Brain microvascular endothelial cell (primary cell): Measurements from ENCODE around the gene TEPSIN.

ENCODE experiments used
- DNase-seq: peaks from one replicate; pipeline ENCODE4 v3.0.0-alpha.2; 2020
- H3K27ac ChIP-seq: fragments of 250-450 bp; sonication (Bioruptor Pico); 2 replicates; pipeline ENCODE4 v1.5.1; 2020; ENCODE audit warnings: mild to moderate bottlenecking, moderate library complexity
- H3K27me3 ChIP-seq: fragments of 250-450 bp; sonication (Bioruptor Pico); replicated peaks from 2 replicates; pipeline ENCODE4 v1.5.1; 2020; ENCODE audit warnings: mild to moderate bottlenecking
- H3K36me3 ChIP-seq: fragments of 250-450 bp; sonication (Bioruptor Pico); replicated peaks from 2 replicates; pipeline ENCODE4 v1.5.1; 2020; ENCODE audit warnings: mild to moderate bottlenecking
- H3K4me3 ChIP-seq: 2 replicates; pipeline ENCODE4 v1.5.1; 2011; ENCODE audit warnings: low read depth, mild to moderate bottlenecking, control low read depth, low read length, moderate library complexity
- in situ Hi-C: cut with HindIII; loops from 2 replicates; pipeline ENCODE4 v1.10.0; 2017; ENCODE audit warnings: low sequenced_read_pairs, low pct_ligation_motif_present
- TF ChIP-seq, protein P1 (sequence below): IDR thresholded peaks from 2 replicates; pipeline ENCODE4 v1.5.1; 2011; ENCODE audit warnings: low read depth, mild to moderate bottlenecking, moderate library complexity, low read length, control low read depth, inconsistent platforms; ENCODE audit errors: missing control alignments

Gene TEPSIN

DNA sequence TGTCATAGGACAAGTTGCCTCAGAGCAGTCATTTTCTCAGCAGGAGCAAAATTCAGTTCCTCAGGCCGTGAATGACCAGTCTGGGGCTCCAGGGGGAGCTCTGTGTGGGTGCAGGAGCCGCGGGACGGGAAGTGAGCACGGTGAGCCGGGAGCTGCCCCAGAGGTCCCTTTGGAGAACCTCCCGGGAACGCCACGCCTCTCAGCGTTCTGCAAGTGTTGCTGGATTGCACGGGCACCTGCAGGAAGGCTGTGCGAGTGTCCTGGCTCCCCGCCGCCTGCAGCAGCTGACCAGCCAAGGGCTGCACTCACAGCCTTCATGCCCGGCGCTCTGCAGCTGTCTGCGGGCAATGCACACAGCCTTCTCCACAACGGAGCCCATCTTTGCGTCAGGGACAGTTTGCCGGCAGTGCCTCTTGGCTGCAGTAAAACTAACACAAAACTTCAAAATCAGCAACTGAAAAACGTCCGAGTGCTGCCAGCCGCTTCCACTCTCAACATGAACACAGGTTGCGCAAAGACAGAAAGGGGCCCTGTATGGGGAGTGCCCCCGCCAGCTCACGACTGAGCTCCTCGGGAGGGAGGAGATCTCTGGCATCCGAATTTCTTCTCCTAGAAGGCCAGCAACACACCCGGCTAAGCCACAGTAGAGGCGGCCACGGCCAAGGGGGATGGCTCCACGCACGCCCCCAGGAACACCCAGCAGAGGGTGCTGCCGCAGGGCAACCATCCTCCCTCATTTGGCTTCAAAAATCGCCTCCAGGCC lies 16.3 kb upstream of the TEPSIN start:
- in situ Hi-C loops: no loop called here
- Histone ChIP-seq H3K27me3 (no peaks in the 10 kb centered on the region), H3K4me3 (no peak overlapping the region), H3K36me3 (peaks cover 18% of the 10 kb centered on the region), H3K27ac (no peak overlapping the region)
- peak; percentile 46 for DNase-seq
- TF ChIP-seq, protein P1, sequence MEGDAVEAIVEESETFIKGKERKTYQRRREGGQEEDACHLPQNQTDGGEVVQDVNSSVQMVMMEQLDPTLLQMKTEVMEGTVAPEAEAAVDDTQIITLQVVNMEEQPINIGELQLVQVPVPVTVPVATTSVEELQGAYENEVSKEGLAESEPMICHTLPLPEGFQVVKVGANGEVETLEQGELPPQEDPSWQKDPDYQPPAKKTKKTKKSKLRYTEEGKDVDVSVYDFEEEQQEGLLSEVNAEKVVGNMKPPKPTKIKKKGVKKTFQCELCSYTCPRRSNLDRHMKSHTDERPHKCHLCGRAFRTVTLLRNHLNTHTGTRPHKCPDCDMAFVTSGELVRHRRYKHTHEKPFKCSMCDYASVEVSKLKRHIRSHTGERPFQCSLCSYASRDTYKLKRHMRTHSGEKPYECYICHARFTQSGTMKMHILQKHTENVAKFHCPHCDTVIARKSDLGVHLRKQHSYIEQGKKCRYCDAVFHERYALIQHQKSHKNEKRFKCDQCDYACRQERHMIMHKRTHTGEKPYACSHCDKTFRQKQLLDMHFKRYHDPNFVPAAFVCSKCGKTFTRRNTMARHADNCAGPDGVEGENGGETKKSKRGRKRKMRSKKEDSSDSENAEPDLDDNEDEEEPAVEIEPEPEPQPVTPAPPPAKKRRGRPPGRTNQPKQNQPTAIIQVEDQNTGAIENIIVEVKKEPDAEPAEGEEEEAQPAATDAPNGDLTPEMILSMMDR: peak; percentile 81

DNA sequence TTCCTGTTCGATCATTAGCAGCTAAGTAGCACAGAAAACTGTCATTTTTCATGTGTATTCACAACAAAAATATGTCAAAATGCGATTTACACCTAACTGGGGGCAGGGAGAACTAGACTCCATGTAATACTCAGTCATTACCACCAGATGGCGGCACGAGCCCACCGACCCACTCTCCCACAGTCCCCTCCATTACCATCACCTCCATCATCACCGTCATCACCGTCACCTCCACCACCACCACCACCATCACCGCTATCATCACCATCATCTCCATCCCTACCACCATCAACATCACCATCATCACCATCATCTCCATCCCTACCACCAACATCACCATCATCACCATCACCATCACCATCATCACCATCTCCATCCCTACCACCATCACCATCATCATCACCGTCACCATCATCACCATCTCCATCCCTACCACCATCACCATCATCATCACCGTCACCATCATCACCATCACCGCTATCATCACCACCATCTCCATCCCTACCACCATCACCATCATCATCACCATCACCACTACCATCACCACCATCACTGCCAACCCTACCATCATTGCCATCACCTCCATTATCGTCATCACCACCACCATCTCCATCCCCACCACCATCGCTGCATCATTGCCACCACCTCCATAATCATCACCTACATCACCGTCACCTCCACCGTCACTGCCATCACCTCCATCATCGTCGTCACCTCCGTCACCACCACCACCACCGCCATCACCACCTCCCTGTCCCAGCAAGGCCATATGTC lies 14.7 kb upstream of the TEPSIN start:
- Histone ChIP-seq H3K27ac (no peak overlapping the region), H3K4me3 (no peak overlapping the region), H3K36me3 (peaks cover 10% of the 10 kb centered on the region), H3K27me3 (no peaks in the 10 kb centered on the region)
- TF ChIP-seq, protein P1: peak; percentile 84
- peak; percentile 27 for DNase-seq
- in situ Hi-C loops: no loop called here

DNA sequence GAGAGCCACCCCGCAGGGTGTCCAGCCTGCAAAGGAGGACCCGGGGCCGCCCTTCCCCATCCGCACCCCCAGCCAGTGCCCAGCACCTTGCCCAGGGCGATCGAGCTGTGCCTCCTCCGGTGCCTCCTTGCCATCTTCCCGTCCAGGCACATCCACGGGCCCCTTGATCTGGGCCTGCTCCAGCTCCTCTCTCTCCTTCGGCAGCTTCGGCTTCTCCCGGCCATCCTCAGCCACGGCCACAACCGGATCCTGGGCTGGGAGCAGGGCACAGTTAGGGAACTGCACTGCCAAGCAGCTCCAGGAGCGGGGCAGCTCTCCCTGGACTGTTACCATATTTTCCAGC lies 14.1 kb upstream of the TEPSIN start:
- H3K36me3 ChIP-seq: peaks cover 10% of the 10 kb centered on the region
- in situ Hi-C loops: no loop called here
- no peak for DNase-seq
- H3K27me3 ChIP-seq: no peaks in the 10 kb centered on the region
- no peak overlapping the region for H3K4me3 ChIP-seq
- TF ChIP-seq, protein P1: no peak
- H3K27ac ChIP-seq: no peak overlapping the region

DNA sequence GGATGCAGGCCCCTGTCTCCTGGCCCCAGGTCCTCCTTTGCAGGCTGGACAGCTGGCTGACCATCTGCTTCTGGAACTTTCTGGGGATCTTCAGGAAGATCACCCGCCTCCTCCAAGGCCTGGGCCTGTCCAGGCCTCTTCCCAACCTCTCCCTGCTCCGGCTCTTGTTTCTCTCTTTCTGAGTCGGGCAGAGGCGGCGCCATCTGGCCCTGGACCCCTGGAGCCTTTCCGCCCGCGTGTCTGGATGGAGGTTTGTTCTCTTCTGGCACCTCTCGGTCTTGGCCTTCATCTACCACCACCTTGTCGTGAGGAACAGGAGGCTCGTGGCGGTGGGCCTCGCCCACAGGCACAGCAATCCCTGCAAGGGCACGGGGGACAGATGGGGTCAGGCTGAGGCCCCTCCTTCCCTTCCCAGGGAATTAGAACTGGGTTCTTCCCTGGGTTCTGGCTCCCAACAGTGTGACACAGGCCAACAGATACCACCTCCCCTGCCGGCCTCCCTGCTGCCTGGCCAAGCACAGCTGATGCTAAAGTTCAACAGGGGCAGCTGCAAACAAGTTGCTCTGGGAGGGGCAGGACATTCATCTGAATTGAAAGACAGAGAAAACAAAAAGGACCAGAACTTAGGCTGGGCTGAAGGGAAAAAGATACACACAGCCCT lies 13.6 kb upstream of the TEPSIN start:
- Histone ChIP-seq H3K27me3 (no peaks in the 10 kb centered on the region), H3K27ac (no peak overlapping the region), H3K36me3 (peaks cover 10% of the 10 kb centered on the region), H3K4me3 (no peak overlapping the region)
- TF ChIP-seq, protein P1: no peak
- in situ Hi-C loops: no loop called here
- DNase-seq: no peak

DNA sequence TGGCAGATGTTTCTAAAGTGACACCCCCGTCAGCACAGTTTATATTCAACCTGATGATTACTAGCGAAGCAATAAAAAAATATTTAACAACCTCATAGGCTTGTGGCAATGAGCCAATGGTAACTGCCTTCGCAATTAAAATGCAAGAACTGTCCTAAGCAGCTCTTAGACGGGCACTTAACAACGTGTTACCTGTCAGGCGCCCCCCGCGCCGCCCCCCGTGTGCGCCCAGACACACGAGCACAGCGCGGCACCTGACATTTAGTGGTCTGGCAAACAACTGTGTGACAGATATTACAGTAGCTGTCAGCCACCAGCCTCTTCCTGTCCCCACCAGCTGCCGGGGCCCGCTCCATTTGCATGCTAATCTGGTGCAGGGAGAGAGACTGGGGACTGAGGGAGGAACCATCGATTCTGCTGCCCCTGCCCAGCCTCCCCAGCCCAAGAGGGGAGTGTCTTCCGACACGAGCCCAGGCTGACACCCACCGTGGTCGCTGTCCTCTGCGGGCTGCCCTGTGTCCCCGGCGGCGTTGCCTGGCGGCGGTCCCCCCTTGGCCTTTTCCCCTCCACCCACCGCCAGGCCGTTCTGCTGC lies 12.9 kb upstream of the TEPSIN start:
- TF ChIP-seq, protein P1: no peak
- no peak for DNase-seq
- H3K27ac ChIP-seq: no peak overlapping the region
- no peaks in the 10 kb centered on the region for H3K27me3 ChIP-seq
- in situ Hi-C loops: no loop called here
- H3K4me3 ChIP-seq: no peak overlapping the region
- peaks cover 10% of the 10 kb centered on the region for H3K36me3 ChIP-seq
